GM23338 (cell line): ENCODE results near the gene NIPAL3.

ENCODE experiments used
- CREB1 ChIP-seq: fragments of 250-450 bp; sonication (Bioruptor Pico); IDR thresholded peaks from 2 replicates; pipeline ENCODE4 v1.5.0; 2020; ENCODE audit warnings: low read depth, mild to moderate bottlenecking, moderate library complexity
- EZH2 ChIP-seq: fragments of 200-600 bp; sonication (generic); IDR thresholded peaks from one replicate; pipeline ENCODE4 v1.8.0; 2017; ENCODE audit warnings: antibody characterized with exemption, mild to moderate bottlenecking, low read depth; ENCODE audit not compliant: unreplicated experiment
- EZH2phosphoT487 ChIP-seq: fragments of 200-600 bp; sonication (generic); IDR thresholded peaks from one replicate; pipeline ENCODE4 v1.8.1; 2018; ENCODE audit warnings: antibody characterized with exemption; ENCODE audit not compliant: unreplicated experiment
- JUNB ChIP-seq: IDR thresholded peaks from one replicate; pipeline ENCODE4 v1.6.1; 2016; ENCODE audit warnings: antibody characterized with exemption; ENCODE audit not compliant: unreplicated experiment
- NANOG ChIP-seq: IDR thresholded peaks from 2 replicates; pipeline ENCODE4 v1.6.1; 2016; ENCODE audit warnings: antibody characterized with exemption, borderline replicate concordance
- POLR2AphosphoS5 ChIP-seq: IDR thresholded peaks from 2 replicates; pipeline ENCODE4 v1.6.1; 2016; ENCODE audit warnings: antibody characterized with exemption, low read depth
- STAT1 ChIP-seq: IDR thresholded peaks from one replicate; pipeline ENCODE4 v1.6.1; 2016; ENCODE audit warnings: antibody characterized with exemption; ENCODE audit not compliant: unreplicated experiment
- ZNF114 ChIP-seq: fragments of 250-450 bp; sonication (Bioruptor Pico); IDR thresholded peaks from 2 replicates; pipeline ENCODE4 v1.5.0; 2020; ENCODE audit warnings: mild to moderate bottlenecking, moderate library complexity
- ZNF331 ChIP-seq: fragments of 250-450 bp; sonication (Bioruptor Pico); IDR thresholded peaks from 2 replicates; pipeline ENCODE4 v1.5.0; 2020; ENCODE audit warnings: low read depth, mild to moderate bottlenecking, moderate library complexity
- TF ChIP-seq, protein P1 (sequence below), 2 experiments: fragments of 200-600 bp in 1 of 2; sonication (generic) in 1 of 2; conservative IDR thresholded peaks; 2 replicates each; pipeline versions ENCODE4 v1.5.1 to v1.6.1; 2016 to 2017; ENCODE audit warnings: antibody characterized with exemption in 2 of 2, low read depth in 2 of 2, mild to moderate bottlenecking in 2 of 2, moderate library complexity in 1 of 2
- TF ChIP-seq, protein P2 (sequence below): IDR thresholded peaks from one replicate; pipeline ENCODE4 v1.6.1; 2018; ENCODE audit warnings: antibody characterized with exemption; ENCODE audit not compliant: unreplicated experiment
- TF ChIP-seq, protein P3 (sequence below): IDR thresholded peaks from 2 replicates; pipeline ENCODE4 v1.6.1; 2016; ENCODE audit warnings: antibody characterized with exemption
- TF ChIP-seq, protein P4 (sequence below): fragments of 250-450 bp; sonication (Bioruptor Pico); IDR thresholded peaks from 2 replicates; pipeline ENCODE4 v1.5.0; 2020; ENCODE audit warnings: mild to moderate bottlenecking, moderate library complexity

DNA sequence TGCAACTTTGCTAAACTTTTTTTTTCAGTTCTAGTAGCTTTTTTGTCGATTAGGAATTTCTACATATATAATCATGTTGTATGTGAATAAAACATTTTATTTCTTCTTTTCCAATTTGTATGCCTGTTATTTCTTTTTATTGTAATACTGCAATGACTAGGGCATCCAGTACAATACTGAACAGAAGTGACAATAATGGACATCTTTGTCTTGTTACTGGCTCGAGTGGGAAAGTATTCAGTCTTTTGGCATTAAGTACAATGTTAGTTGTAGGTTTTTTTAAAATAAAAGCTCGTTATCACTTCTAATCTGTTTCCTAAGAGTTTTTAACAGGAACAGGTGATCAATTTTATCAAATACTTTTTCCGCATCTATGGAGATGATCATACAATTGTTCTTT lies 11.8 kb upstream of the NIPAL3 start:
- TF ChIP-seq, protein P1, sequence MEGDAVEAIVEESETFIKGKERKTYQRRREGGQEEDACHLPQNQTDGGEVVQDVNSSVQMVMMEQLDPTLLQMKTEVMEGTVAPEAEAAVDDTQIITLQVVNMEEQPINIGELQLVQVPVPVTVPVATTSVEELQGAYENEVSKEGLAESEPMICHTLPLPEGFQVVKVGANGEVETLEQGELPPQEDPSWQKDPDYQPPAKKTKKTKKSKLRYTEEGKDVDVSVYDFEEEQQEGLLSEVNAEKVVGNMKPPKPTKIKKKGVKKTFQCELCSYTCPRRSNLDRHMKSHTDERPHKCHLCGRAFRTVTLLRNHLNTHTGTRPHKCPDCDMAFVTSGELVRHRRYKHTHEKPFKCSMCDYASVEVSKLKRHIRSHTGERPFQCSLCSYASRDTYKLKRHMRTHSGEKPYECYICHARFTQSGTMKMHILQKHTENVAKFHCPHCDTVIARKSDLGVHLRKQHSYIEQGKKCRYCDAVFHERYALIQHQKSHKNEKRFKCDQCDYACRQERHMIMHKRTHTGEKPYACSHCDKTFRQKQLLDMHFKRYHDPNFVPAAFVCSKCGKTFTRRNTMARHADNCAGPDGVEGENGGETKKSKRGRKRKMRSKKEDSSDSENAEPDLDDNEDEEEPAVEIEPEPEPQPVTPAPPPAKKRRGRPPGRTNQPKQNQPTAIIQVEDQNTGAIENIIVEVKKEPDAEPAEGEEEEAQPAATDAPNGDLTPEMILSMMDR (conservative IDR thresholded peaks at IDR 0.05; ENCODE audit: low read depth in 2 of 2) = no peak
- TF ChIP-seq EZH2phosphoT487 (no peak), ZNF331 (CRISPR knock-in tag) (no peak), POLR2AphosphoS5 (no peak), CREB1 (CRISPR knock-in tag) (no peak), EZH2 (no peak), ZNF114 (CRISPR knock-in tag) (no peak), JUNB (no peak), NANOG (no peak), STAT1 (no peak)
- TF ChIP-seq, protein P2, sequence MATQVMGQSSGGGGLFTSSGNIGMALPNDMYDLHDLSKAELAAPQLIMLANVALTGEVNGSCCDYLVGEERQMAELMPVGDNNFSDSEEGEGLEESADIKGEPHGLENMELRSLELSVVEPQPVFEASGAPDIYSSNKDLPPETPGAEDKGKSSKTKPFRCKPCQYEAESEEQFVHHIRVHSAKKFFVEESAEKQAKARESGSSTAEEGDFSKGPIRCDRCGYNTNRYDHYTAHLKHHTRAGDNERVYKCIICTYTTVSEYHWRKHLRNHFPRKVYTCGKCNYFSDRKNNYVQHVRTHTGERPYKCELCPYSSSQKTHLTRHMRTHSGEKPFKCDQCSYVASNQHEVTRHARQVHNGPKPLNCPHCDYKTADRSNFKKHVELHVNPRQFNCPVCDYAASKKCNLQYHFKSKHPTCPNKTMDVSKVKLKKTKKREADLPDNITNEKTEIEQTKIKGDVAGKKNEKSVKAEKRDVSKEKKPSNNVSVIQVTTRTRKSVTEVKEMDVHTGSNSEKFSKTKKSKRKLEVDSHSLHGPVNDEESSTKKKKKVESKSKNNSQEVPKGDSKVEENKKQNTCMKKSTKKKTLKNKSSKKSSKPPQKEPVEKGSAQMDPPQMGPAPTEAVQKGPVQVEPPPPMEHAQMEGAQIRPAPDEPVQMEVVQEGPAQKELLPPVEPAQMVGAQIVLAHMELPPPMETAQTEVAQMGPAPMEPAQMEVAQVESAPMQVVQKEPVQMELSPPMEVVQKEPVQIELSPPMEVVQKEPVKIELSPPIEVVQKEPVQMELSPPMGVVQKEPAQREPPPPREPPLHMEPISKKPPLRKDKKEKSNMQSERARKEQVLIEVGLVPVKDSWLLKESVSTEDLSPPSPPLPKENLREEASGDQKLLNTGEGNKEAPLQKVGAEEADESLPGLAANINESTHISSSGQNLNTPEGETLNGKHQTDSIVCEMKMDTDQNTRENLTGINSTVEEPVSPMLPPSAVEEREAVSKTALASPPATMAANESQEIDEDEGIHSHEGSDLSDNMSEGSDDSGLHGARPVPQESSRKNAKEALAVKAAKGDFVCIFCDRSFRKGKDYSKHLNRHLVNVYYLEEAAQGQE = no peak
- TF ChIP-seq, protein P3, sequence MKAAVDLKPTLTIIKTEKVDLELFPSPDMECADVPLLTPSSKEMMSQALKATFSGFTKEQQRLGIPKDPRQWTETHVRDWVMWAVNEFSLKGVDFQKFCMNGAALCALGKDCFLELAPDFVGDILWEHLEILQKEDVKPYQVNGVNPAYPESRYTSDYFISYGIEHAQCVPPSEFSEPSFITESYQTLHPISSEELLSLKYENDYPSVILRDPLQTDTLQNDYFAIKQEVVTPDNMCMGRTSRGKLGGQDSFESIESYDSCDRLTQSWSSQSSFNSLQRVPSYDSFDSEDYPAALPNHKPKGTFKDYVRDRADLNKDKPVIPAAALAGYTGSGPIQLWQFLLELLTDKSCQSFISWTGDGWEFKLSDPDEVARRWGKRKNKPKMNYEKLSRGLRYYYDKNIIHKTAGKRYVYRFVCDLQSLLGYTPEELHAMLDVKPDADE = no peak
- TF ChIP-seq, protein P4, sequence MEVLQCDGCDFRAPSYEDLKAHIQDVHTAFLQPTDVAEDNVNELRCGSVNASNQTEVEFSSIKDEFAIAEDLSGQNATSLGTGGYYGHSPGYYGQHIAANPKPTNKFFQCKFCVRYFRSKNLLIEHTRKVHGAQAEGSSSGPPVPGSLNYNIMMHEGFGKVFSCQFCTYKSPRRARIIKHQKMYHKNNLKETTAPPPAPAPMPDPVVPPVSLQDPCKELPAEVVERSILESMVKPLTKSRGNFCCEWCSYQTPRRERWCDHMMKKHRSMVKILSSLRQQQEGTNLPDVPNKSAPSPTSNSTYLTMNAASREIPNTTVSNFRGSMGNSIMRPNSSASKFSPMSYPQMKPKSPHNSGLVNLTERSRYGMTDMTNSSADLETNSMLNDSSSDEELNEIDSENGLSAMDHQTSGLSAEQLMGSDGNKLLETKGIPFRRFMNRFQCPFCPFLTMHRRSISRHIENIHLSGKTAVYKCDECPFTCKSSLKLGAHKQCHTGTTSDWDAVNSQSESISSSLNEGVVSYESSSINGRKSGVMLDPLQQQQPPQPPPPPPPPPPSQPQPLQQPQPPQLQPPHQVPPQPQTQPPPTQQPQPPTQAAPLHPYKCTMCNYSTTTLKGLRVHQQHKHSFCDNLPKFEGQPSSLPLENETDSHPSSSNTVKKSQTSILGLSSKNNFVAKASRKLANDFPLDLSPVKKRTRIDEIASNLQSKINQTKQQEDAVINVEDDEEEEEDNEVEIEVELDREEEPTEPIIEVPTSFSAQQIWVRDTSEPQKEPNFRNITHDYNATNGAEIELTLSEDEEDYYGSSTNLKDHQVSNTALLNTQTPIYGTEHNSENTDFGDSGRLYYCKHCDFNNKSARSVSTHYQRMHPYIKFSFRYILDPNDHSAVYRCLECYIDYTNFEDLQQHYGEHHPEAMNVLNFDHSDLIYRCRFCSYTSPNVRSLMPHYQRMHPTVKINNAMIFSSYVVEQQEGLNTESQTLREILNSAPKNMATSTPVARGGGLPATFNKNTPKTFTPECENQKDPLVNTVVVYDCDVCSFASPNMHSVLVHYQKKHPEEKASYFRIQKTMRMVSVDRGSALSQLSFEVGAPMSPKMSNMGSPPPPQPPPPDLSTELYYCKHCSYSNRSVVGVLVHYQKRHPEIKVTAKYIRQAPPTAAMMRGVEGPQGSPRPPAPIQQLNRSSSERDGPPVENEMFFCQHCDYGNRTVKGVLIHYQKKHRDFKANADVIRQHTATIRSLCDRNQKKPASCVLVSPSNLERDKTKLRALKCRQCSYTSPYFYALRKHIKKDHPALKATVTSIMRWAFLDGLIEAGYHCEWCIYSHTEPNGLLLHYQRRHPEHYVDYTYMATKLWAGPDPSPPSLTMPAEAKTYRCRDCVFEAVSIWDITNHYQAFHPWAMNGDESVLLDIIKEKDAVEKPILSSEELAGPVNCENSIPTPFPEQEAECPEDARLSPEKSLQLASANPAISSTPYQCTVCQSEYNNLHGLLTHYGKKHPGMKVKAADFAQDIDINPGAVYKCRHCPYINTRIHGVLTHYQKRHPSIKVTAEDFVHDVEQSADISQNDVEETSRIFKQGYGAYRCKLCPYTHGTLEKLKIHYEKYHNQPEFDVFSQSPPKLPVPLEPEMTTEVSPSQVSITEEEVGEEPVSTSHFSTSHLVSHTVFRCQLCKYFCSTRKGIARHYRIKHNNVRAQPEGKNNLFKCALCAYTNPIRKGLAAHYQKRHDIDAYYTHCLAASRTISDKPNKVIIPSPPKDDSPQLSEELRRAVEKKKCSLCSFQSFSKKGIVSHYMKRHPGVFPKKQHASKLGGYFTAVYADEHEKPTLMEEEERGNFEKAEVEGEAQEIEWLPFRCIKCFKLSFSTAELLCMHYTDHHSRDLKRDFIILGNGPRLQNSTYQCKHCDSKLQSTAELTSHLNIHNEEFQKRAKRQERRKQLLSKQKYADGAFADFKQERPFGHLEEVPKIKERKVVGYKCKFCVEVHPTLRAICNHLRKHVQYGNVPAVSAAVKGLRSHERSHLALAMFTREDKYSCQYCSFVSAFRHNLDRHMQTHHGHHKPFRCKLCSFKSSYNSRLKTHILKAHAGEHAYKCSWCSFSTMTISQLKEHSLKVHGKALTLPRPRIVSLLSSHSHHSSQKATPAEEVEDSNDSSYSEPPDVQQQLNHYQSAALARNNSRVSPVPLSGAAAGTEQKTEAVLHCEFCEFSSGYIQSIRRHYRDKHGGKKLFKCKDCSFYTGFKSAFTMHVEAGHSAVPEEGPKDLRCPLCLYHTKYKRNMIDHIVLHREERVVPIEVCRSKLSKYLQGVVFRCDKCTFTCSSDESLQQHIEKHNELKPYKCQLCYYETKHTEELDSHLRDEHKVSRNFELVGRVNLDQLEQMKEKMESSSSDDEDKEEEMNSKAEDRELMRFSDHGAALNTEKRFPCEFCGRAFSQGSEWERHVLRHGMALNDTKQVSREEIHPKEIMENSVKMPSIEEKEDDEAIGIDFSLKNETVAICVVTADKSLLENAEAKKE = no peak
